IPS-11a (cell line): ENCODE results near the gene TBC1D2.
A peak's percentile ranks its signal among the peaks of the same experiment; 100 is the strongest.
"Not testable (repeated sequence)": the region's sequence is repeated elsewhere in the genome, so short reads cannot be mapped to it uniquely, and the experiment has no call there.

Experiments used
- H3K4me3 ChIP-seq: one replicate; pipeline ENCODE4 v1.5.1; 2013; ENCODE audit warnings: low read depth, low read length, control low read depth

Gene TBC1D2

GRCh38 chr9:98275159-98275558, 19.7 kb upstream of the TBC1D2 start:
- no peak overlapping the region for H3K4me3 ChIP-seq

GRCh38 chr9:98272083-98272482, 16.6 kb upstream of the TBC1D2 start:
- no peak overlapping the region for H3K4me3 ChIP-seq

- H3K4me3 ChIP-seq: no peak overlapping the region
Observed at GRCh38 chr9:98271479-98271878, 16.0 kb upstream of the TBC1D2 start.

GRCh38 chr9:98270284-98270683, 14.8 kb upstream of the TBC1D2 start:
- H3K4me3 ChIP-seq: not testable (repeated sequence)

- not testable (repeated sequence) for H3K4me3 ChIP-seq
Observed at GRCh38 chr9:98269652-98270051, 14.2 kb upstream of the TBC1D2 start.

- not testable (repeated sequence) for H3K4me3 ChIP-seq
Observed at GRCh38 chr9:98267556-98267955, 12.1 kb upstream of the TBC1D2 start.

GRCh38 chr9:98264516-98264915, 9.1 kb upstream of the TBC1D2 start:
- no peak overlapping the region for H3K4me3 ChIP-seq

- no peak overlapping the region for H3K4me3 ChIP-seq
Observed at GRCh38 chr9:98263482-98264357, 8.3 kb upstream of the TBC1D2 start.

GRCh38 chr9:98263080-98263479, 7.6 kb upstream of the TBC1D2 start:
- H3K4me3 ChIP-seq: no peak overlapping the region

- H3K4me3 ChIP-seq: no peak overlapping the region
Observed at GRCh38 chr9:98262056-98262455, 6.6 kb upstream of the TBC1D2 start.

GRCh38 chr9:98260635-98261034, 5.2 kb upstream of the TBC1D2 start:
- H3K4me3 ChIP-seq: no peak overlapping the region

- no peak overlapping the region for H3K4me3 ChIP-seq
Observed at GRCh38 chr9:98259791-98260190, 4.3 kb upstream of the TBC1D2 start.

- H3K4me3 ChIP-seq: peak overlapping the region; percentile 85
Observed at GRCh38 chr9:98256756-98257155, 1.3 kb upstream of the TBC1D2 start.

- H3K4me3 ChIP-seq: peak overlapping the region; percentile 85
Observed at GRCh38 chr9:98255061-98255577, 330 bp downstream of the TBC1D2 start.

- H3K4me3 ChIP-seq: peak overlapping the region; percentile 85
Observed at GRCh38 chr9:98254228-98255060, 1.0 kb downstream of the TBC1D2 start.

GRCh38 chr9:98253565-98253964, 1.9 kb downstream of the TBC1D2 start:
- H3K4me3 ChIP-seq: no peak overlapping the region

- no peak overlapping the region for H3K4me3 ChIP-seq
Observed at GRCh38 chr9:98251551-98251950, 3.9 kb downstream of the TBC1D2 start.

GRCh38 chr9:98249771-98250170, 5.7 kb downstream of the TBC1D2 start:
- no peak overlapping the region for H3K4me3 ChIP-seq

- H3K4me3 ChIP-seq: no peak overlapping the region
Observed at GRCh38 chr9:98248737-98249474, 6.5 kb downstream of the TBC1D2 start.

- no peak overlapping the region for H3K4me3 ChIP-seq
Observed at GRCh38 chr9:98247831-98248657, 7.4 kb downstream of the TBC1D2 start.
